ENCODE data around the gene TMPRSS5. TPM values are rescaled to one million over a fixed set of nuclear protein-coding genes. Genes with fewer than 3 reads are reported as not detected.

TMPRSS5 gene
- total and polyA plus RNA-seq, 10 of the 15 experiments (the other 5 are each of a cell fraction or from before 2014, with no cell fraction given) = 0.05 to 0.85 (median 0.34) TPM; not detected in 2

DNA sequence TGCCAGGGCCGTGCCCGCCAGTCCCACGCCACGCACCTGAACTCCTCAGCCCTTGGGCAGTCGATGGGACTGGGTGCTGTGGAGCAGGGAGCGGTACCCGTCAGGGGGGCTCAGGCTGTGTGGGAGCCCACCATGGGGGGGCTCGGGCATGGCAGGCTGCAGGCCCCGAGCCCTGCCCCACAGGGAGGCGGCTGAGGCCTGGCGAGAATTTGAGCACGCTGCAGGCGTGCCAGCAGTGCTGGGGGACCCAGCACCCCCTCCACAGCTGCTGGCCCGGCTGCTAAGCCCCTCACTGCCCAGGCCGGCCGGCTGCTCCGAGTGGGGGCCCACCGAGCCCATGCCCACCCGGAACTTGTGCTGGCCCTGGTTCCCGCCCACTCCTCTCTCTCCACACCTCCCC lies 56.8 kb downstream of the TMPRSS5 start:
- Histone ChIP-seq H3K4me2 (ENCODE audit: control insufficient read depth, insufficient read depth) (no peak overlapping the region), H3K27me3 (replicated peaks in 1 of 2; ENCODE audit: control insufficient read depth in 2 of 2, insufficient read depth in 2 of 2, low read length in 1 of 2) (no peaks in the 10 kb centered on the region; a peak in 1 of 4 replicates), H3K27ac (ENCODE audit: control insufficient read depth, insufficient read depth) (no peak overlapping the region), H3K9ac (ENCODE audit: control insufficient read depth, insufficient read depth, low read length) (no peak overlapping the region), H3K4me1 (ENCODE audit: control insufficient read depth, insufficient read depth, low read length) (no peaks in the 10 kb centered on the region), H3K36me3 (ENCODE audit: control insufficient read depth in 2 of 2, insufficient read depth in 2 of 2, low read length in 1 of 2) (no peaks in the 10 kb centered on the region), H2AFZ (ENCODE audit: control insufficient read depth, low read depth, low read length) (no peak overlapping the region), H3K9me3 (replicated peaks; ENCODE audit: control insufficient read depth, insufficient read depth, low read length) (no peaks in the 10 kb centered on the region), H4K20me1 (ENCODE audit: control insufficient read depth, insufficient read depth) (no peaks in the 10 kb centered on the region), H3K4me3 (no peak overlapping the region), H3K79me2 (ENCODE audit: control insufficient read depth, insufficient read depth, low read length) (no peaks in the 10 kb centered on the region)
- ChIA-PET SMC1A (ENCODE audit: uncharacterized antibody, unreplicated experiment) (no interaction called here), CTCF (no interaction called here), RAD21 (ENCODE audit: unreplicated experiment) (no interaction called here), POLR2A (no interaction called here)
- DNase-seq (ENCODE audit: low read depth, low spot score) = no peak
- WGBS (ENCODE audit: insufficient coverage, insufficient replicate concordance, low lambda C conversion rate, missing lambda C conversion rate) = 40% methylated on average over 14 of the region's 20 CpGs
- no TSS peak for BruUV-seq (replicated peaks)
- in situ Hi-C loops (cut with MboI) = no loop called here
- no peak for ATAC-seq
- FAIRE-seq = no peak
- intact Hi-C loops (cut with micrococcal nuclease; ENCODE audit: unreplicated experiment) = no loop called here
- TF ChIP-seq, protein P1, sequence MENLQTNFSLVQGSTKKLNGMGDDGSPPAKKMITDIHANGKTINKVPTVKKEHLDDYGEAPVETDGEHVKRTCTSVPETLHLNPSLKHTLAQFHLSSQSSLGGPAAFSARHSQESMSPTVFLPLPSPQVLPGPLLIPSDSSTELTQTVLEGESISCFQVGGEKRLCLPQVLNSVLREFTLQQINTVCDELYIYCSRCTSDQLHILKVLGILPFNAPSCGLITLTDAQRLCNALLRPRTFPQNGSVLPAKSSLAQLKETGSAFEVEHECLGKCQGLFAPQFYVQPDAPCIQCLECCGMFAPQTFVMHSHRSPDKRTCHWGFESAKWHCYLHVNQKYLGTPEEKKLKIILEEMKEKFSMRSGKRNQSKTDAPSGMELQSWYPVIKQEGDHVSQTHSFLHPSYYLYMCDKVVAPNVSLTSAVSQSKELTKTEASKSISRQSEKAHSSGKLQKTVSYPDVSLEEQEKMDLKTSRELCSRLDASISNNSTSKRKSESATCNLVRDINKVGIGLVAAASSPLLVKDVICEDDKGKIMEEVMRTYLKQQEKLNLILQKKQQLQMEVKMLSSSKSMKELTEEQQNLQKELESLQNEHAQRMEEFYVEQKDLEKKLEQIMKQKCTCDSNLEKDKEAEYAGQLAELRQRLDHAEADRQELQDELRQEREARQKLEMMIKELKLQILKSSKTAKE (IDR thresholded peaks at IDR 0.05; ENCODE audit: low read depth, poor library complexity, severe bottlenecking) = no peak
- TF ChIP-seq EED (IDR thresholded peaks at IDR 0.05; ENCODE audit: low read depth) (no peak), SIX5 (IDR thresholded peaks at IDR 0.05; ENCODE audit: low read depth, low read length, severe bottlenecking) (no peak), BMI1 (IDR thresholded peaks at IDR 0.05; ENCODE audit: borderline replicate concordance) (no peak), FOXK2 (IDR thresholded peaks at IDR 0.05) (no peak), ASH2L (IDR thresholded peaks at IDR 0.05; ENCODE audit: borderline replicate concordance, low read depth) (no peak), KAT2A (conservative IDR thresholded peaks at IDR 0.05; ENCODE audit: control insufficient read depth, low read depth, low read length) (no peak), RELA (IDR thresholded peaks at IDR 0.05; ENCODE audit: borderline replicate concordance, partially characterized antibody) (no peak), SMAD5 (IDR thresholded peaks at IDR 0.05; ENCODE audit: low read depth) (no peak), ZNF24 (IDR thresholded peaks at IDR 0.05) (no peak), BACH1 (IDR thresholded peaks at IDR 0.05; ENCODE audit: borderline replicate concordance) (no peak)
- TF ChIP-seq, protein P2, sequence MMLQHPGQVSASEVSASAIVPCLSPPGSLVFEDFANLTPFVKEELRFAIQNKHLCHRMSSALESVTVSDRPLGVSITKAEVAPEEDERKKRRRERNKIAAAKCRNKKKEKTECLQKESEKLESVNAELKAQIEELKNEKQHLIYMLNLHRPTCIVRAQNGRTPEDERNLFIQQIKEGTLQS (IDR thresholded peaks at IDR 0.05; ENCODE audit: borderline replicate concordance, extremely low read depth, low read depth, low read length) = no peak
- TF ChIP-seq, protein P3, sequence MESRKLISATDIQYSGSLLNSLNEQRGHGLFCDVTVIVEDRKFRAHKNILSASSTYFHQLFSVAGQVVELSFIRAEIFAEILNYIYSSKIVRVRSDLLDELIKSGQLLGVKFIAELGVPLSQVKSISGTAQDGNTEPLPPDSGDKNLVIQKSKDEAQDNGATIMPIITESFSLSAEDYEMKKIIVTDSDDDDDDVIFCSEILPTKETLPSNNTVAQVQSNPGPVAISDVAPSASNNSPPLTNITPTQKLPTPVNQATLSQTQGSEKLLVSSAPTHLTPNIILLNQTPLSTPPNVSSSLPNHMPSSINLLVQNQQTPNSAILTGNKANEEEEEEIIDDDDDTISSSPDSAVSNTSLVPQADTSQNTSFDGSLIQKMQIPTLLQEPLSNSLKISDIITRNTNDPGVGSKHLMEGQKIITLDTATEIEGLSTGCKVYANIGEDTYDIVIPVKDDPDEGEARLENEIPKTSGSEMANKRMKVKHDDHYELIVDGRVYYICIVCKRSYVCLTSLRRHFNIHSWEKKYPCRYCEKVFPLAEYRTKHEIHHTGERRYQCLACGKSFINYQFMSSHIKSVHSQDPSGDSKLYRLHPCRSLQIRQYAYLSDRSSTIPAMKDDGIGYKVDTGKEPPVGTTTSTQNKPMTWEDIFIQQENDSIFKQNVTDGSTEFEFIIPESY (IDR thresholded peaks at IDR 0.05) = no peak
- TF ChIP-seq, protein P4, sequence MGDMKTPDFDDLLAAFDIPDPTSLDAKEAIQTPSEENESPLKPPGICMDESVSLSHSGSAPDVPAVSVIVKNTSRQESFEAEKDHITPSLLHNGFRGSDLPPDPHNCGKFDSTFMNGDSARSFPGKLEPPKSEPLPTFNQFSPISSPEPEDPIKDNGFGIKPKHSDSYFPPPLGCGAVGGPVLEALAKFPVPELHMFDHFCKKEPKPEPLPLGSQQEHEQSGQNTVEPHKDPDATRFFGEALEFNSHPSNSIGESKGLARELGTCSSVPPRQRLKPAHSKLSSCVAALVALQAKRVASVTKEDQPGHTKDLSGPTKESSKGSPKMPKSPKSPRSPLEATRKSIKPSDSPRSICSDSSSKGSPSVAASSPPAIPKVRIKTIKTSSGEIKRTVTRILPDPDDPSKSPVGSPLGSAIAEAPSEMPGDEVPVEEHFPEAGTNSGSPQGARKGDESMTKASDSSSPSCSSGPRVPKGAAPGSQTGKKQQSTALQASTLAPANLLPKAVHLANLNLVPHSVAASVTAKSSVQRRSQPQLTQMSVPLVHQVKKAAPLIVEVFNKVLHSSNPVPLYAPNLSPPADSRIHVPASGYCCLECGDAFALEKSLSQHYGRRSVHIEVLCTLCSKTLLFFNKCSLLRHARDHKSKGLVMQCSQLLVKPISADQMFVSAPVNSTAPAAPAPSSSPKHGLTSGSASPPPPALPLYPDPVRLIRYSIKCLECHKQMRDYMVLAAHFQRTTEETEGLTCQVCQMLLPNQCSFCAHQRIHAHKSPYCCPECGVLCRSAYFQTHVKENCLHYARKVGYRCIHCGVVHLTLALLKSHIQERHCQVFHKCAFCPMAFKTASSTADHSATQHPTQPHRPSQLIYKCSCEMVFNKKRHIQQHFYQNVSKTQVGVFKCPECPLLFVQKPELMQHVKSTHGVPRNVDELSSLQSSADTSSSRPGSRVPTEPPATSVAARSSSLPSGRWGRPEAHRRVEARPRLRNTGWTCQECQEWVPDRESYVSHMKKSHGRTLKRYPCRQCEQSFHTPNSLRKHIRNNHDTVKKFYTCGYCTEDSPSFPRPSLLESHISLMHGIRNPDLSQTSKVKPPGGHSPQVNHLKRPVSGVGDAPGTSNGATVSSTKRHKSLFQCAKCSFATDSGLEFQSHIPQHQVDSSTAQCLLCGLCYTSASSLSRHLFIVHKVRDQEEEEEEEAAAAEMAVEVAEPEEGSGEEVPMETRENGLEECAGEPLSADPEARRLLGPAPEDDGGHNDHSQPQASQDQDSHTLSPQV (IDR thresholded peaks at IDR 0.05) = no peak

Measured in GM12878 (cell line).